ENCODE measurements around the gene NFATC2. TPM values are rescaled to one million over a fixed set of nuclear protein-coding genes. Genes with fewer than 3 reads are reported as not detected.

Gene NFATC2
- total RNA-seq, 4 donors from 2014 or later = 1.6 to 3.9 (median 2.8) TPM

- no peak overlapping the region for H3K4me3 ChIP-seq
- in situ Hi-C loops (cut with MboI; ENCODE audit: low sequenced_read_pairs in 4 of 4) = no loop called here
- H3K4me1 ChIP-seq = peaks cover 0 to 4% of the 10 kb centered on the region in 2 donors
- H3K36me3 ChIP-seq = no peaks in the 10 kb centered on the region
- H3K27ac ChIP-seq = no peak overlapping the region
- intact Hi-C loops (cut with DNase I; ENCODE audit: low total_unique reads) = no loop called here
- ATAC-seq (no peak), DNase-seq (no peak)
- TF ChIP-seq, protein P1, sequence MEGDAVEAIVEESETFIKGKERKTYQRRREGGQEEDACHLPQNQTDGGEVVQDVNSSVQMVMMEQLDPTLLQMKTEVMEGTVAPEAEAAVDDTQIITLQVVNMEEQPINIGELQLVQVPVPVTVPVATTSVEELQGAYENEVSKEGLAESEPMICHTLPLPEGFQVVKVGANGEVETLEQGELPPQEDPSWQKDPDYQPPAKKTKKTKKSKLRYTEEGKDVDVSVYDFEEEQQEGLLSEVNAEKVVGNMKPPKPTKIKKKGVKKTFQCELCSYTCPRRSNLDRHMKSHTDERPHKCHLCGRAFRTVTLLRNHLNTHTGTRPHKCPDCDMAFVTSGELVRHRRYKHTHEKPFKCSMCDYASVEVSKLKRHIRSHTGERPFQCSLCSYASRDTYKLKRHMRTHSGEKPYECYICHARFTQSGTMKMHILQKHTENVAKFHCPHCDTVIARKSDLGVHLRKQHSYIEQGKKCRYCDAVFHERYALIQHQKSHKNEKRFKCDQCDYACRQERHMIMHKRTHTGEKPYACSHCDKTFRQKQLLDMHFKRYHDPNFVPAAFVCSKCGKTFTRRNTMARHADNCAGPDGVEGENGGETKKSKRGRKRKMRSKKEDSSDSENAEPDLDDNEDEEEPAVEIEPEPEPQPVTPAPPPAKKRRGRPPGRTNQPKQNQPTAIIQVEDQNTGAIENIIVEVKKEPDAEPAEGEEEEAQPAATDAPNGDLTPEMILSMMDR (IDR thresholded peaks at IDR 0.05 in 4 of 5, conservative IDR thresholded peaks at IDR 0.05 in 1 of 5) = no peak
- TF ChIP-seq POLR2A (IDR thresholded peaks at IDR 0.05) = no peak
- no peaks in the 10 kb centered on the region for H3K27me3 ChIP-seq
- no peaks in the 10 kb centered on the region for H3K9me3 ChIP-seq
Observed at GRCh38 chr20:51424270-51425117, 118.0 kb downstream of the NFATC2 start.

GRCh38 chr20:51423810-51424209 lies 118.7 kb downstream of the NFATC2 start:
- intact Hi-C loops (cut with DNase I; ENCODE audit: low total_unique reads) = no loop called here
- Histone ChIP-seq H3K27ac (no peak overlapping the region), H3K36me3 (no peaks in the 10 kb centered on the region), H3K27me3 (no peaks in the 10 kb centered on the region), H3K9me3 (no peaks in the 10 kb centered on the region), H3K4me1 (peaks cover 0 to 4% of the 10 kb centered on the region in 2 donors), H3K4me3 (no peak overlapping the region)
- in situ Hi-C loops (cut with MboI; ENCODE audit: low sequenced_read_pairs in 4 of 4) = no loop called here
- TF ChIP-seq, protein P1 (IDR thresholded peaks at IDR 0.05 in 4 of 5, conservative IDR thresholded peaks at IDR 0.05 in 1 of 5) = no peak
- no peak for TF ChIP-seq POLR2A (IDR thresholded peaks at IDR 0.05)
- ATAC-seq = no peak
- no peak for DNase-seq

DNA sequence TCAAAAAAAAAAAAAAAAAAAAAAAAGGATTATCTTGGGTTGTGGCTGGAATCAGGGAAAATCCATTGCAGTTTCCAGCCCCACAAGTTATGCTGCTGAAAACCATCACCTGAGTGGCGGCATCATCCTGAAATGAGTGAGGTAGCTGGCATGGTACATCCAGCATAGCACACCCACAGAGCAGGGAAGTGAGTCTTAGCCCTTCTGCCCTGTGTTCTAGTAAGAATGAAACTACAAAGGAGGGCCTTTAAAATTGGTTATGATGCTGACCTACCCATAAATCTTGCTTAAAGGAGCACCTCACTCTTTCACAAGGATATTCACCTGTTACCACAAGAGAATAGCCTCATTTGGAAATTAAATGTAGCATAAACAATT lies 119.2 kb downstream of the NFATC2 start:
- no peaks in the 10 kb centered on the region for H3K36me3 ChIP-seq
- ATAC-seq = no peak
- TF ChIP-seq POLR2A (IDR thresholded peaks at IDR 0.05) = no peak
- TF ChIP-seq, protein P1 (IDR thresholded peaks at IDR 0.05 in 4 of 5, conservative IDR thresholded peaks at IDR 0.05 in 1 of 5) = no peak
- intact Hi-C loops (cut with DNase I; ENCODE audit: low total_unique reads) = no loop called here
- DNase-seq = no peak
- H3K4me3 ChIP-seq = no peak overlapping the region
- H3K27ac ChIP-seq = no peak overlapping the region
- H3K9me3 ChIP-seq = no peaks in the 10 kb centered on the region
- no peaks in the 10 kb centered on the region for H3K4me1 ChIP-seq
- in situ Hi-C loops (cut with MboI; ENCODE audit: low sequenced_read_pairs in 4 of 4) = no loop called here
- no peaks in the 10 kb centered on the region for H3K27me3 ChIP-seq

DNA sequence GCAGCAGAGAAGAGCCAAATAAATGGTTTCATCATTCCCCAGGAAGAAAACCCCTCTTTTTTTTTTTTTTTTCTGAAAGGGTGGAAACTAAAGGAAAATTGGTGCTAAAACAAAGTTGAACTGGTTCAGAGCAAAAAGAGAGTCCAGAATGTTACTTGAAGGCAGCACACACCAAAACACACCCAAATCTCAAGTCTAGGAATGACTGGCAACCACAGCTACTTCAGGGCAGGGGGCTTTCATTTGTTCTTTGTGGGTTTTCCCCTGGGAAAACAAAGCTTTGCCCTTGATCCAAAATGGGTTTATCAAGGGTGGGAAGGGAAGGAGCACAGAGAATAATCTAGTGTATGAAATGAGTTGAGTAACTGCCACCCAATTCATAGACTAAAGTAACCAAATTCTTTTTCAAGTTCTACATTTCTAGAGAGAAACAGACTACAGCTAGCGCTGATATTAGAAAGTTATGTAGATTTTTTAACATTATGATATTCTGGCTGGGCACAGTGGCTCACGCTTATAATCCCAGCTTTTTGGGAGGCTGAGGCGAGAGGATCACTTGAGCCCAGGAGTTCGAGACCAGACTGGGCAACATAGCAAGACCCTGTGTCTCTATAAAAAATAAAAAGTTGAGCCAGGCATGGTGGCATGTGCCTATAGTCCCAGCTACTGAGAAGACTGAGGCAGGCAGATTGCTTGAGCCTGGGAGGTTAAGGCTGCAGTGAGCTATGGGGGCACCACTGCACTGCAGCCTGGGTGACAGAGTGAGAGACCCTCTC lies 119.8 kb downstream of the NFATC2 start:
- DNase-seq (no peak), ATAC-seq (no peak)
- intact Hi-C loops (cut with DNase I; ENCODE audit: low total_unique reads) (no loop called here), in situ Hi-C loops (cut with MboI; ENCODE audit: low sequenced_read_pairs in 4 of 4) (no loop called here)
- no peaks in the 10 kb centered on the region for H3K36me3 ChIP-seq
- TF ChIP-seq POLR2A (IDR thresholded peaks at IDR 0.05) = no peak
- TF ChIP-seq, protein P1 (IDR thresholded peaks at IDR 0.05 in 4 of 5, conservative IDR thresholded peaks at IDR 0.05 in 1 of 5) = no peak
- H3K27ac ChIP-seq = no peak overlapping the region
- H3K4me1 ChIP-seq = no peaks in the 10 kb centered on the region
- no peaks in the 10 kb centered on the region for H3K27me3 ChIP-seq
- no peaks in the 10 kb centered on the region for H3K9me3 ChIP-seq
- no peak overlapping the region for H3K4me3 ChIP-seq
